Liver (tissue), 3 donors: ENCODE data around the gene NELL1.

Source experiments
- RAD21 ChIP-seq, 2 donors: IDR thresholded peaks; 2 replicates each; pipeline ENCODE4 v1.6.1; 2016; ENCODE audit warnings: antibody characterized with exemption in 2 of 2, mild to moderate bottlenecking in 2 of 2
- TF ChIP-seq, protein P1 (sequence below): IDR thresholded peaks from 2 replicates; pipeline ENCODE4 v1.6.1; 2016; ENCODE audit warnings: antibody characterized with exemption, mild to moderate bottlenecking
- TF ChIP-seq, protein P2 (sequence below): fragments of 150-350 bp; IDR thresholded peaks from 2 replicates; pipeline ENCODE4 v1.5.1; 2017; ENCODE audit warnings: improper control_type of control experiment, low read depth, low read length; ENCODE audit not compliant: missing input control
- donor health status: healthy.
- donor health status: healthy.

DNA sequence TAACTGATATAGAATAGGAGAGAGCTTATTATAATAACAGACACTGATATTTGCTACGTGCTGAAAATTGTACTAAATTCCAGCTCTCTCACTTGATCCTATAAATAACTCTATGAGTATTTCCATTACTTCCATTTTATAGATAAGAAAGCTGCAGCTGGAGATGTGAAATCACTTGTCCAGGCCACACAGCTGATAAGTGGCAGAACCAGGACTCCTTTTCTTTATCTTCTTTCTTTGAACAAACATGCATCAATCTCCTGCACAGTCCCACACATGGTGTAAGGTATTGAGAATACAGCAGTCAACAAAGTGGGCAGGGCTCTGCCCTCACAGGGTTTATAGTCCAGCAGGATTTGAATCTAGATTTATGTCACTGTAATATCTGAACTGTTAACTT, 652.1 kb downstream of the NELL1 start:
- TF ChIP-seq, protein P1, sequence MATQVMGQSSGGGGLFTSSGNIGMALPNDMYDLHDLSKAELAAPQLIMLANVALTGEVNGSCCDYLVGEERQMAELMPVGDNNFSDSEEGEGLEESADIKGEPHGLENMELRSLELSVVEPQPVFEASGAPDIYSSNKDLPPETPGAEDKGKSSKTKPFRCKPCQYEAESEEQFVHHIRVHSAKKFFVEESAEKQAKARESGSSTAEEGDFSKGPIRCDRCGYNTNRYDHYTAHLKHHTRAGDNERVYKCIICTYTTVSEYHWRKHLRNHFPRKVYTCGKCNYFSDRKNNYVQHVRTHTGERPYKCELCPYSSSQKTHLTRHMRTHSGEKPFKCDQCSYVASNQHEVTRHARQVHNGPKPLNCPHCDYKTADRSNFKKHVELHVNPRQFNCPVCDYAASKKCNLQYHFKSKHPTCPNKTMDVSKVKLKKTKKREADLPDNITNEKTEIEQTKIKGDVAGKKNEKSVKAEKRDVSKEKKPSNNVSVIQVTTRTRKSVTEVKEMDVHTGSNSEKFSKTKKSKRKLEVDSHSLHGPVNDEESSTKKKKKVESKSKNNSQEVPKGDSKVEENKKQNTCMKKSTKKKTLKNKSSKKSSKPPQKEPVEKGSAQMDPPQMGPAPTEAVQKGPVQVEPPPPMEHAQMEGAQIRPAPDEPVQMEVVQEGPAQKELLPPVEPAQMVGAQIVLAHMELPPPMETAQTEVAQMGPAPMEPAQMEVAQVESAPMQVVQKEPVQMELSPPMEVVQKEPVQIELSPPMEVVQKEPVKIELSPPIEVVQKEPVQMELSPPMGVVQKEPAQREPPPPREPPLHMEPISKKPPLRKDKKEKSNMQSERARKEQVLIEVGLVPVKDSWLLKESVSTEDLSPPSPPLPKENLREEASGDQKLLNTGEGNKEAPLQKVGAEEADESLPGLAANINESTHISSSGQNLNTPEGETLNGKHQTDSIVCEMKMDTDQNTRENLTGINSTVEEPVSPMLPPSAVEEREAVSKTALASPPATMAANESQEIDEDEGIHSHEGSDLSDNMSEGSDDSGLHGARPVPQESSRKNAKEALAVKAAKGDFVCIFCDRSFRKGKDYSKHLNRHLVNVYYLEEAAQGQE, result no peak
- TF ChIP-seq, protein P2, sequence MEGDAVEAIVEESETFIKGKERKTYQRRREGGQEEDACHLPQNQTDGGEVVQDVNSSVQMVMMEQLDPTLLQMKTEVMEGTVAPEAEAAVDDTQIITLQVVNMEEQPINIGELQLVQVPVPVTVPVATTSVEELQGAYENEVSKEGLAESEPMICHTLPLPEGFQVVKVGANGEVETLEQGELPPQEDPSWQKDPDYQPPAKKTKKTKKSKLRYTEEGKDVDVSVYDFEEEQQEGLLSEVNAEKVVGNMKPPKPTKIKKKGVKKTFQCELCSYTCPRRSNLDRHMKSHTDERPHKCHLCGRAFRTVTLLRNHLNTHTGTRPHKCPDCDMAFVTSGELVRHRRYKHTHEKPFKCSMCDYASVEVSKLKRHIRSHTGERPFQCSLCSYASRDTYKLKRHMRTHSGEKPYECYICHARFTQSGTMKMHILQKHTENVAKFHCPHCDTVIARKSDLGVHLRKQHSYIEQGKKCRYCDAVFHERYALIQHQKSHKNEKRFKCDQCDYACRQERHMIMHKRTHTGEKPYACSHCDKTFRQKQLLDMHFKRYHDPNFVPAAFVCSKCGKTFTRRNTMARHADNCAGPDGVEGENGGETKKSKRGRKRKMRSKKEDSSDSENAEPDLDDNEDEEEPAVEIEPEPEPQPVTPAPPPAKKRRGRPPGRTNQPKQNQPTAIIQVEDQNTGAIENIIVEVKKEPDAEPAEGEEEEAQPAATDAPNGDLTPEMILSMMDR, result no peak
- TF ChIP-seq RAD21 (IDR thresholded peaks at IDR 0.05), result no peak
